Liver (tissue), 3 donors: ENCODE data around the gene RAB11FIP3.

Experiments
- CTCF ChIP-seq: fragments of 150-350 bp; IDR thresholded peaks from 2 replicates; pipeline ENCODE4 v1.5.1; 2017; ENCODE audit warnings: improper control_type of control experiment, low read depth, low read length; ENCODE audit not compliant: missing input control
- RAD21 ChIP-seq, 2 donors: IDR thresholded peaks; 2 replicates each; pipeline ENCODE4 v1.6.1; 2016; ENCODE audit warnings: antibody characterized with exemption in 2 of 2, mild to moderate bottlenecking in 2 of 2
- SP1 ChIP-seq: IDR thresholded peaks from 2 replicates; pipeline ENCODE4 v1.6.1; 2018; ENCODE audit warnings: antibody characterized with exemption, mild to moderate bottlenecking
- YY1 ChIP-seq: IDR thresholded peaks from 2 replicates; pipeline ENCODE4 v1.6.1; 2016; ENCODE audit warnings: antibody characterized with exemption, mild to moderate bottlenecking
- ZBTB33 ChIP-seq: IDR thresholded peaks from 2 replicates; pipeline ENCODE4 v1.6.1; 2016; ENCODE audit warnings: antibody characterized with exemption
- donor health status: healthy.
- donor health status: healthy.

GRCh38 chr16:505479-506245 lies 80.2 kb downstream of the RAB11FIP3 start:
- no peak for TF ChIP-seq CTCF
- no peak for TF ChIP-seq ZBTB33
- no peak for TF ChIP-seq YY1
- no peak for TF ChIP-seq SP1
- no peak for TF ChIP-seq RAD21 (IDR thresholded peaks at IDR 0.05)
